C4-2B (cell line): Measurements from ENCODE around the gene TXNRD1.

Experiments
- H3K27ac ChIP-seq: fragments of 450-650 bp; 2 replicates; pipeline ENCODE4 v1.5.1; 2017
- CTCF ChIP-seq: fragments of 450-650 bp; conservative IDR thresholded peaks from 2 replicates; pipeline ENCODE4 v1.5.1; 2017; ENCODE audit warnings: mild to moderate bottlenecking
- ZFX ChIP-seq: fragments of 450-650 bp; IDR thresholded peaks from 2 replicates; pipeline ENCODE4 v1.6.1; 2017

Gene TXNRD1

GRCh38 chr12:104360983-104361707 is 145.6 kb downstream of the TXNRD1 start:
- TF ChIP-seq ZFX (no peak), CTCF (no peak)

GRCh38 chr12:104365921-104366410 is 150.4 kb downstream of the TXNRD1 start:
- H3K27ac ChIP-seq = no peak overlapping the region
- TF ChIP-seq ZFX (no peak), CTCF (no peak)

More at GRCh38 chr12:104360983-104361707, 145.6 kb downstream of the TXNRD1 start:
- H3K27ac ChIP-seq = no peak overlapping the region

GRCh38 chr12:104369708-104370107 is 154.1 kb downstream of the TXNRD1 start:
- no peak for TF ChIP-seq CTCF
- TF ChIP-seq ZFX = no peak
- H3K27ac ChIP-seq = no peak overlapping the region

GRCh38 chr12:104371043-104371870 is 155.7 kb downstream of the TXNRD1 start:
- H3K27ac ChIP-seq = no peak overlapping the region
- TF ChIP-seq CTCF (no peak), ZFX (no peak)

GRCh38 chr12:104372061-104372720 is 156.6 kb downstream of the TXNRD1 start:
- H3K27ac ChIP-seq = no peak overlapping the region
- TF ChIP-seq CTCF (no peak), ZFX (no peak)

GRCh38 chr12:104372721-104373335 is 157.2 kb downstream of the TXNRD1 start:
- TF ChIP-seq ZFX (no peak), CTCF (no peak)
- no peak overlapping the region for H3K27ac ChIP-seq
